OCI-LY7 (cell line): ENCODE data around the gene TLX1. TPM values are rescaled to one million over a fixed set of nuclear protein-coding genes. Genes with fewer than 3 reads are reported as not detected.

Experiments used
- BruUV-seq: library from RNA; stranded (reverse); fragments of 400-500 nt; replicated peaks from 2 replicates; lab custom pipeline; 2021; lab: Mats Ljungman, UMichigan
- CTCF ChIA-PET: fragments of 300-600 bp; sonication (Branson Sonifier 250); formaldehyde crosslinking; loops from one replicate; lab custom pipeline; 2022; ENCODE audit warnings: antibody characterized with exemption; ENCODE audit not compliant: unreplicated experiment; lab: Charles Lee
- POLR2A ChIA-PET: fragments of 300-600 bp; sonication (Branson Sonifier 250); formaldehyde crosslinking; loops from one replicate; lab custom pipeline; 2022; ENCODE audit warnings: antibody characterized with exemption; lab: Charles Lee
- DNase-seq: peaks from one replicate; pipeline ENCODE4 v3.0.0-alpha.2; 2015; ENCODE audit warnings: low spot score
- H2AFZ ChIP-seq: fragments of 200-600 bp; sonication (generic), shearing (Covaris generic); 2 replicates; pipeline ENCODE4 v1.6.1; 2014; ENCODE audit warnings: mild to moderate bottlenecking, antibody characterized with exemption, low read length, moderate library complexity
- H3K27ac ChIP-seq: fragments of 200-600 bp; sonication (generic); 2 replicates; pipeline ENCODE4 v1.5.1; 2014; ENCODE audit warnings: mixed run types, low read depth, mild to moderate bottlenecking, moderate library complexity, low read length, inconsistent platforms; ENCODE audit not compliant: poor library complexity, severe bottlenecking
- H3K36me3 ChIP-seq: fragments of 200-600 bp; sonication (generic); 2 replicates; pipeline ENCODE4 v1.6.1; 2014; ENCODE audit warnings: mild to moderate bottlenecking, antibody characterized with exemption, low read length, moderate library complexity, mixed read lengths; ENCODE audit not compliant: insufficient read depth
- H3K4me1 ChIP-seq: fragments of 200-600 bp; sonication (generic); 2 replicates; pipeline ENCODE4 v1.5.1; 2014; ENCODE audit warnings: mild to moderate bottlenecking, low read length; ENCODE audit not compliant: insufficient read depth, poor library complexity, severe bottlenecking
- H3K4me2 ChIP-seq: fragments of 200-600 bp; sonication (generic); 2 replicates; pipeline ENCODE4 v1.6.1; 2014; ENCODE audit warnings: mild to moderate bottlenecking, low read length
- H3K4me3 ChIP-seq: fragments of 200-600 bp; sonication (generic); 2 replicates; pipeline ENCODE4 v1.5.1; 2014; ENCODE audit warnings: mild to moderate bottlenecking, low read depth, low read length; ENCODE audit not compliant: poor library complexity, severe bottlenecking
- H3K79me2 ChIP-seq: fragments of 200-600 bp; sonication (generic); 2 replicates; pipeline ENCODE4 v1.6.1; 2016; ENCODE audit warnings: low read depth, mild to moderate bottlenecking, low read length, moderate library complexity, mixed read lengths; ENCODE audit not compliant: insufficient read depth
- H3K9me2 ChIP-seq: fragments of 200-600 bp; sonication (generic); 2 replicates; pipeline ENCODE4 v1.6.1; 2016; ENCODE audit warnings: mild to moderate bottlenecking, low read length, mixed read lengths; ENCODE audit not compliant: insufficient read depth
- H3K9me3 ChIP-seq: fragments of 200-600 bp; sonication (generic); 2 replicates; pipeline ENCODE4 v1.6.1; 2014; ENCODE audit warnings: mild to moderate bottlenecking, mixed run types, low read length, mixed read lengths
- H4K20me1 ChIP-seq: fragments of 200-600 bp; sonication (generic); 2 replicates; pipeline ENCODE4 v1.6.1; 2014; ENCODE audit warnings: mild to moderate bottlenecking, antibody characterized with exemption, low read length, moderate library complexity, mixed read lengths; ENCODE audit not compliant: insufficient read depth
- CTCF ChIP-seq: fragments of 200-600 bp; sonication (generic); conservative IDR thresholded peaks from 2 replicates; pipeline ENCODE4 v1.5.1; 2014; ENCODE audit warnings: mild to moderate bottlenecking, antibody characterized with exemption, low read length, moderate library complexity, mixed read lengths
- EZH2phosphoT487 ChIP-seq: fragments of 200-600 bp; sonication (generic); IDR thresholded peaks from 2 replicates; pipeline ENCODE4 v1.6.1; 2018; ENCODE audit warnings: low read depth, borderline replicate concordance, mild to moderate bottlenecking, mixed run types, antibody characterized with exemption, low read length, moderate library complexity, mixed read lengths
- intact Hi-C: fragments of 100-400 bp; cut with micrococcal nuclease; formaldehyde crosslinking; loops from one replicate; pipeline ENCODE4 v1.10.0; 2022; ENCODE audit not compliant: unreplicated experiment
- total RNA-seq, 2 experiments: library from RNA; depleted of rRNA in 1 of 2; stranded (reverse); fragments of >200 nt in 1 of 2; shearing (Covaris generic) in 1 of 2; gene quantifications; 2 replicates each; pipeline ENCODE4 v1.2.3, GENCODE V29; 2014 to 2022

The TLX1 gene
- total RNA-seq, 2 experiments from 2014 or later = not detected

- no peaks in the 10 kb centered on the region for H3K9me3 ChIP-seq
- peak; percentile 87 for TF ChIP-seq CTCF
- no peak for TF ChIP-seq EZH2phosphoT487
- H3K4me3 ChIP-seq = no peak overlapping the region
- no peaks in the 10 kb centered on the region for H3K79me2 ChIP-seq
- H3K4me1 ChIP-seq = peaks cover 8% of the 10 kb centered on the region
- no peak overlapping the region for H3K27ac ChIP-seq
- DNase-seq = peak; percentile 72
- no peaks in the 10 kb centered on the region for H3K36me3 ChIP-seq
- ChIA-PET POLR2A (interaction anchor here (1.4 kb wide), 1 partner anchor 12 kb away, joined by 4 read pairs; no protein-coding TSS in a partner anchor), CTCF (interaction anchor here (0.6 to 2.4 kb wide), 2 partner anchors 21 to 46 kb away, joined by 3 to 16 read pairs; no protein-coding TSS in a partner anchor)
- no TSS peak for BruUV-seq
- no peaks in the 10 kb centered on the region for H3K9me2 ChIP-seq
- H4K20me1 ChIP-seq = no peaks in the 10 kb centered on the region
- intact Hi-C loops = loop anchor here (1.0 kb wide), 2 partner anchors 43 to 47 kb away; no protein-coding TSS in a partner anchor
- H2AFZ ChIP-seq = peak overlapping the region; percentile 66; the same call in 1 of the 2 replicates
- H3K4me2 ChIP-seq = peak overlapping the region; percentile 16
Measured at GRCh38 chr10:101095550-101096213, 35.4 kb upstream of the TLX1 start.

GRCh38 chr10:101096378-101096777, 34.7 kb upstream of the TLX1 start:
- no peak overlapping the region for H3K4me2 ChIP-seq
- ChIA-PET CTCF (interaction anchor here (2.4 kb wide), 1 partner anchor 46 kb away, joined by 16 read pairs; no protein-coding TSS in a partner anchor), POLR2A (interaction anchor here (0.6 to 1.4 kb wide), 3 partner anchors 9 to 702 kb away, joined by 3 to 4 read pairs (median 4); no protein-coding TSS in a partner anchor)
- H2AFZ ChIP-seq = no peak overlapping the region
- intact Hi-C loops = no loop called here
- no peak for DNase-seq
- H3K27ac ChIP-seq = no peak overlapping the region
- H3K4me1 ChIP-seq = peaks cover 8% of the 10 kb centered on the region
- no peaks in the 10 kb centered on the region for H3K79me2 ChIP-seq
- H3K9me2 ChIP-seq = no peaks in the 10 kb centered on the region
- TF ChIP-seq CTCF (no peak), EZH2phosphoT487 (no peak)
- no peak overlapping the region for H3K4me3 ChIP-seq
- no TSS peak for BruUV-seq
- H3K9me3 ChIP-seq = no peaks in the 10 kb centered on the region
- no peaks in the 10 kb centered on the region for H4K20me1 ChIP-seq
- no peaks in the 10 kb centered on the region for H3K36me3 ChIP-seq

GRCh38 chr10:101097881-101098280, 33.2 kb upstream of the TLX1 start:
- ChIA-PET POLR2A (no interaction called here), CTCF (no interaction called here)
- no peak for DNase-seq
- Histone ChIP-seq H3K36me3 (no peaks in the 10 kb centered on the region), H4K20me1 (no peaks in the 10 kb centered on the region), H3K79me2 (no peaks in the 10 kb centered on the region), H3K9me2 (no peaks in the 10 kb centered on the region), H3K4me2 (no peak overlapping the region), H2AFZ (no peak overlapping the region), H3K9me3 (no peaks in the 10 kb centered on the region), H3K4me1 (peaks cover 8% of the 10 kb centered on the region), H3K4me3 (no peak overlapping the region), H3K27ac (no peak overlapping the region)
- BruUV-seq = no TSS peak
- intact Hi-C loops = no loop called here
- TF ChIP-seq EZH2phosphoT487 (no peak), CTCF (no peak)
